Endometrium (tissue), 2 donors: ENCODE measurements around the gene RAMP3.
"Not testable (repeated sequence)": the region's sequence is repeated elsewhere in the genome, so short reads cannot be mapped to it uniquely, and the experiment has no call there.

Source experiments
- FAIRE-seq: peaks from 2 replicates; lab custom pipeline; 2012; peaks lifted over from hg19 to GRCh38; lab: Jason Lieb, UNC
- donor health status: control.
- donor health status: control.

The RAMP3 gene

GRCh38 chr7:45157286-45157652, 322 bp upstream of the RAMP3 start:
- FAIRE-seq: no peak

- FAIRE-seq: no peak
Observed at GRCh38 chr7:45158471-45158870, 880 bp downstream of the RAMP3 start.

GRCh38 chr7:45159296-45159695, 1.7 kb downstream of the RAMP3 start:
- no peak for FAIRE-seq

- no peak for FAIRE-seq
Observed at GRCh38 chr7:45160417-45160881, 2.9 kb downstream of the RAMP3 start.

- FAIRE-seq: no peak
Observed at GRCh38 chr7:45161138-45161537, 3.5 kb downstream of the RAMP3 start.

- FAIRE-seq: no peak
Observed at GRCh38 chr7:45161842-45162241, 4.3 kb downstream of the RAMP3 start.

- FAIRE-seq: no peak
Observed at GRCh38 chr7:45162311-45162845, 4.8 kb downstream of the RAMP3 start.

GRCh38 chr7:45162943-45163691, 5.5 kb downstream of the RAMP3 start:
- FAIRE-seq: no peak

GRCh38 chr7:45163692-45164052, 6.1 kb downstream of the RAMP3 start:
- FAIRE-seq: no peak

GRCh38 chr7:45164271-45164670, 6.7 kb downstream of the RAMP3 start:
- FAIRE-seq: not testable (repeated sequence)

GRCh38 chr7:45165857-45166256, 8.3 kb downstream of the RAMP3 start:
- no peak for FAIRE-seq

GRCh38 chr7:45171946-45172345, 14.4 kb downstream of the RAMP3 start:
- no peak for FAIRE-seq

GRCh38 chr7:45173596-45174327, 16.2 kb downstream of the RAMP3 start:
- no peak for FAIRE-seq

- no peak for FAIRE-seq
Observed at GRCh38 chr7:45174328-45174610, 16.7 kb downstream of the RAMP3 start.

GRCh38 chr7:45174966-45175765, 17.6 kb downstream of the RAMP3 start:
- no peak for FAIRE-seq

GRCh38 chr7:45176091-45176490, 18.5 kb downstream of the RAMP3 start:
- no peak for FAIRE-seq

GRCh38 chr7:45176886-45177731, 19.5 kb downstream of the RAMP3 start:
- FAIRE-seq: no peak

GRCh38 chr7:45177801-45178200, 20.2 kb downstream of the RAMP3 start:
- no peak for FAIRE-seq

- FAIRE-seq: no peak
Observed at GRCh38 chr7:45178241-45179225, 20.9 kb downstream of the RAMP3 start.

GRCh38 chr7:45179666-45180065, 22.1 kb downstream of the RAMP3 start:
- no peak for FAIRE-seq
